HepG2 (cell line): ENCODE measurements around the gene OSBPL3.

Experiments used
- PTBP1 ChIP-seq: fragments of 200-400 bp; formaldehyde crosslinking; IDR thresholded peaks from 2 replicates; pipeline ENCODE4 v1.6.1; 2018; ENCODE audit warnings: low read length, low read depth; ENCODE audit not compliant: poor library complexity, severe bottlenecking
- ZNF24 ChIP-seq: fragments of 450-650 bp; IDR thresholded peaks from 2 replicates; pipeline ENCODE4 v1.6.1; 2017; ENCODE audit warnings: antibody characterized with exemption, mild to moderate bottlenecking
- ZNF660 ChIP-seq: sonication (generic); formaldehyde crosslinking; IDR thresholded peaks from 2 replicates; pipeline ENCODE4 v1.5.1; 2020; ENCODE audit warnings: mild to moderate bottlenecking, low read depth, missing genetic modification reagents, borderline replicate concordance
- ZNF776 ChIP-seq: sonication (generic); formaldehyde crosslinking; IDR thresholded peaks from 2 replicates; pipeline ENCODE4 v1.4.0; 2020; ENCODE audit warnings: mild to moderate bottlenecking, missing genetic modification reagents
- TF ChIP-seq, protein P1 (sequence below): IDR thresholded peaks from 2 replicates; pipeline ENCODE4 v1.6.1; 2012; ENCODE audit warnings: low read depth, low read length, improper control_type of control experiment

GRCh38 chr7:24912424-24912823, 67.6 kb downstream of the OSBPL3 start:
- no peak for TF ChIP-seq ZNF776 (CRISPR knock-in tag)
- no peak for TF ChIP-seq PTBP1
- TF ChIP-seq, protein P1, sequence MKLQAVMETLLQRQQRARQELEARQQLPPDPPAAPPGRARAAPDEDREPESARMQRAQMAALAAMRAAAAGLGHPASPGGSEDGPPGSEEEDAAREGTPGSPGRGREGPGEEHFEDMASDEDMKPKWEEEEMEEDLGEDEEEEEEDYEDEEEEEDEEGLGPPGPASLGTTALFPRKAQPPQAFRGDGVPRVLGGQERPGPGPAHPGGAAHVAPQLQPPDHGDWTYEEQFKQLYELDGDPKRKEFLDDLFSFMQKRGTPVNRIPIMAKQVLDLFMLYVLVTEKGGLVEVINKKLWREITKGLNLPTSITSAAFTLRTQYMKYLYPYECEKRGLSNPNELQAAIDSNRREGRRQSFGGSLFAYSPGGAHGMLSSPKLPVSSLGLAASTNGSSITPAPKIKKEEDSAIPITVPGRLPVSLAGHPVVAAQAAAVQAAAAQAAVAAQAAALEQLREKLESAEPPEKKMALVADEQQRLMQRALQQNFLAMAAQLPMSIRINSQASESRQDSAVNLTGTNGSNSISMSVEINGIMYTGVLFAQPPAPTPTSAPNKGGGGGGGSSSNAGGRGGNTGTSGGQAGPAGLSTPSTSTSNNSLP: no peak
- no peak for TF ChIP-seq ZNF660
- TF ChIP-seq ZNF24: no peak
